HL-60 (cell line): ENCODE results near the gene TRAT1.

Source experiments
- DNase-seq, 2 experiments: peaks; one replicate each; pipeline ENCODE4 v3.0.0-alpha.2; 2010 to 2020; ENCODE audit warnings: low read depth in 1 of 2, low spot score in 1 of 2
- H3K27ac ChIP-seq: fragments of 250-450 bp; sonication (Bioruptor Pico); replicated peaks from 2 replicates; pipeline ENCODE4 v1.5.1; 2020; ENCODE audit warnings: mild to moderate bottlenecking, moderate library complexity
- H3K27me3 ChIP-seq: fragments of 250-450 bp; sonication (Bioruptor Pico); 2 replicates; pipeline ENCODE4 v1.5.1; 2021; ENCODE audit warnings: mild to moderate bottlenecking, moderate library complexity; ENCODE audit not compliant: insufficient read depth, poor library complexity, severe bottlenecking
- H3K4me3 ChIP-seq: replicated peaks from 2 replicates; pipeline ENCODE4 v1.5.1; 2011; ENCODE audit warnings: mild to moderate bottlenecking, control low read depth, low read length; ENCODE audit not compliant: insufficient read depth
- GABPA ChIP-seq: IDR thresholded peaks from 2 replicates; pipeline ENCODE4 v1.6.1; 2012; ENCODE audit warnings: low read depth
- POLR2AphosphoS5 ChIP-seq: IDR thresholded peaks from 2 replicates; pipeline ENCODE4 v1.6.1; 2012; ENCODE audit warnings: low read depth
- SPI1 ChIP-seq: IDR thresholded peaks from 2 replicates; pipeline ENCODE4 v1.6.1; 2012; ENCODE audit warnings: low read depth, mild to moderate bottlenecking, borderline replicate concordance
- TF ChIP-seq, protein P1 (sequence below): IDR thresholded peaks from 2 replicates; pipeline ENCODE4 v1.6.1; 2012; ENCODE audit warnings: low read depth; ENCODE audit not compliant: insufficient replicate concordance
- TF ChIP-seq, protein P2 (sequence below): IDR thresholded peaks from one replicate; pipeline ENCODE4 v1.5.1; 2011; ENCODE audit warnings: low read length, control low read depth, inconsistent platforms; ENCODE audit not compliant: insufficient read depth

Gene TRAT1

DNA sequence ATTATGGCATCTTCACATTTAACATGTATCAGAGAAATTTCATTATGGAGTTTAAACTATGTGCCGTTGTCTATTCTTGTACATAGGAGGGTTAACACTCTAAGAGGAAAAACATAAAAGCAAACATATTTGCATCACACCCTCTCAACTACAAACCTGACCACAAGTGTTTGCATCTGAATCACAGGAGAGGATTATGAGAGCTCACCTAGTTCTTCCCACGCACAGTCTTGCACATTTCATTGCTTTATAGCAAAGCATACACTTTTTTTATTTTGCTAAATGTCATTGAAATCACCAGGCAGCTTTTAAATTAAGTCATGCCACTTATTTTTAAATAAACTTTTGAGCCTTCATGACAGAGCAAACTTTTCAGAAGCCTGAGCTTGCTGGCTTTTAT lies 12.5 kb downstream of the TRAT1 start:
- Histone ChIP-seq H3K27me3 (no peaks in the 10 kb centered on the region), H3K27ac (no peak overlapping the region), H3K4me3 (no peak overlapping the region)
- TF ChIP-seq, protein P1, sequence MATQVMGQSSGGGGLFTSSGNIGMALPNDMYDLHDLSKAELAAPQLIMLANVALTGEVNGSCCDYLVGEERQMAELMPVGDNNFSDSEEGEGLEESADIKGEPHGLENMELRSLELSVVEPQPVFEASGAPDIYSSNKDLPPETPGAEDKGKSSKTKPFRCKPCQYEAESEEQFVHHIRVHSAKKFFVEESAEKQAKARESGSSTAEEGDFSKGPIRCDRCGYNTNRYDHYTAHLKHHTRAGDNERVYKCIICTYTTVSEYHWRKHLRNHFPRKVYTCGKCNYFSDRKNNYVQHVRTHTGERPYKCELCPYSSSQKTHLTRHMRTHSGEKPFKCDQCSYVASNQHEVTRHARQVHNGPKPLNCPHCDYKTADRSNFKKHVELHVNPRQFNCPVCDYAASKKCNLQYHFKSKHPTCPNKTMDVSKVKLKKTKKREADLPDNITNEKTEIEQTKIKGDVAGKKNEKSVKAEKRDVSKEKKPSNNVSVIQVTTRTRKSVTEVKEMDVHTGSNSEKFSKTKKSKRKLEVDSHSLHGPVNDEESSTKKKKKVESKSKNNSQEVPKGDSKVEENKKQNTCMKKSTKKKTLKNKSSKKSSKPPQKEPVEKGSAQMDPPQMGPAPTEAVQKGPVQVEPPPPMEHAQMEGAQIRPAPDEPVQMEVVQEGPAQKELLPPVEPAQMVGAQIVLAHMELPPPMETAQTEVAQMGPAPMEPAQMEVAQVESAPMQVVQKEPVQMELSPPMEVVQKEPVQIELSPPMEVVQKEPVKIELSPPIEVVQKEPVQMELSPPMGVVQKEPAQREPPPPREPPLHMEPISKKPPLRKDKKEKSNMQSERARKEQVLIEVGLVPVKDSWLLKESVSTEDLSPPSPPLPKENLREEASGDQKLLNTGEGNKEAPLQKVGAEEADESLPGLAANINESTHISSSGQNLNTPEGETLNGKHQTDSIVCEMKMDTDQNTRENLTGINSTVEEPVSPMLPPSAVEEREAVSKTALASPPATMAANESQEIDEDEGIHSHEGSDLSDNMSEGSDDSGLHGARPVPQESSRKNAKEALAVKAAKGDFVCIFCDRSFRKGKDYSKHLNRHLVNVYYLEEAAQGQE = no peak
- TF ChIP-seq SPI1 (no peak), POLR2AphosphoS5 (no peak), GABPA (no peak)
- TF ChIP-seq, protein P2, sequence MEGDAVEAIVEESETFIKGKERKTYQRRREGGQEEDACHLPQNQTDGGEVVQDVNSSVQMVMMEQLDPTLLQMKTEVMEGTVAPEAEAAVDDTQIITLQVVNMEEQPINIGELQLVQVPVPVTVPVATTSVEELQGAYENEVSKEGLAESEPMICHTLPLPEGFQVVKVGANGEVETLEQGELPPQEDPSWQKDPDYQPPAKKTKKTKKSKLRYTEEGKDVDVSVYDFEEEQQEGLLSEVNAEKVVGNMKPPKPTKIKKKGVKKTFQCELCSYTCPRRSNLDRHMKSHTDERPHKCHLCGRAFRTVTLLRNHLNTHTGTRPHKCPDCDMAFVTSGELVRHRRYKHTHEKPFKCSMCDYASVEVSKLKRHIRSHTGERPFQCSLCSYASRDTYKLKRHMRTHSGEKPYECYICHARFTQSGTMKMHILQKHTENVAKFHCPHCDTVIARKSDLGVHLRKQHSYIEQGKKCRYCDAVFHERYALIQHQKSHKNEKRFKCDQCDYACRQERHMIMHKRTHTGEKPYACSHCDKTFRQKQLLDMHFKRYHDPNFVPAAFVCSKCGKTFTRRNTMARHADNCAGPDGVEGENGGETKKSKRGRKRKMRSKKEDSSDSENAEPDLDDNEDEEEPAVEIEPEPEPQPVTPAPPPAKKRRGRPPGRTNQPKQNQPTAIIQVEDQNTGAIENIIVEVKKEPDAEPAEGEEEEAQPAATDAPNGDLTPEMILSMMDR = no peak
- no peak for DNase-seq

DNA sequence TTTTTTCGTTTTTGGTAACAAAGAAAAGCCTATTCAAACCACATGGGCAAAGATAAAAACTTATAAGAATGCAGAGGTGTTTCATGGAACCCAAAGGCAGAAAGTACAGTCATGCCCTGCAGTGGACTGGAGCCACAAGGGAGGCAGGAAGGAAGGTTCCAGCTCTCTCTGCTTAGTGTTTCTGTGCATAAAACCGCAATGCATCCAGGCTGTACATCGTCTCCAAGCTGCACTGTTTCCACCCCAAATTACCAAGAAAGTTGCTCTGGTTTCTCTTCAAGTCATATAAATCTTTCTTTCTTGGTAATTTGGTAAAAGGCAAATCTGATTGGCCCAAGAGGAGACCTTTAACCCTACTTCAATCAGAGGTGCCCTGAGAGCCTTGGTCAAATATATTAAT lies 15.8 kb downstream of the TRAT1 start:
- TF ChIP-seq POLR2AphosphoS5 = no peak
- no peak for TF ChIP-seq GABPA
- no peak for TF ChIP-seq SPI1
- TF ChIP-seq, protein P2 = no peak
- TF ChIP-seq, protein P1 = no peak
- DNase-seq = no peak
- Histone ChIP-seq H3K4me3 (no peak overlapping the region), H3K27me3 (no peaks in the 10 kb centered on the region), H3K27ac (no peak overlapping the region)

DNA sequence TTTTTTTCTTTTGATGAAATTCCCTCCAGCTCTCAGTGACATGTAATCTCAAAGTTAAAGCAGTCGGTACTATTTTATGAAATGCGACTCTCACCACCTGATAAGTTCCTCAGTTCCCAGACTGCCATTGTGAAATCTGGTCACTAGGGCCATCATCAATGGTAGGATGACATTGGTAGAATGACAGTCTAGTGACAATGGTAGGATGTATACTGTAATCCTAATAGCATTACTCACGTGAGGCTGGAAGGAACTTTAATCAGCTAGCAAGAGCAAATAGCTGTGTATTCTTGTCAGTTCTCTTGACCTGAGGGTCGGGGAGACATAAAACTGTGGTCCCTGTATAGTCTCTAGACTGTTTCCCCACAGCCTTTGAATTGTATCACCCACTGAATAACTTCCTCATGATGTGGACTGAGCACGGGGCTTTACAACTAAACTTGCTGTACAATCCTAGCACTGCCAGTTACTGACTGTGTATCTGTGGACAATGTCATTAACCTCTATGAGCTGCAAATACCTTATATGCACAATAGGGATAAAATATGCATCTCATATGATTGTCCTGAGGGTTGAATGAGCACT lies 23.2 kb downstream of the TRAT1 start:
- DNase-seq = no peak

More for the DNA sequence above, 23.2 kb downstream of the TRAT1 start:
- no peak overlapping the region for H3K27ac ChIP-seq
- no peak overlapping the region for H3K4me3 ChIP-seq
- no peak for TF ChIP-seq GABPA
- no peak for TF ChIP-seq SPI1
- TF ChIP-seq, protein P2 = no peak
- TF ChIP-seq, protein P1 = no peak
- TF ChIP-seq POLR2AphosphoS5 = no peak
- H3K27me3 ChIP-seq = no peaks in the 10 kb centered on the region
